ENCODE measurements around the gene IKZF2.
A peak's percentile ranks its signal among the peaks of the same experiment; 100 is the strongest.

Gene IKZF2

DNA sequence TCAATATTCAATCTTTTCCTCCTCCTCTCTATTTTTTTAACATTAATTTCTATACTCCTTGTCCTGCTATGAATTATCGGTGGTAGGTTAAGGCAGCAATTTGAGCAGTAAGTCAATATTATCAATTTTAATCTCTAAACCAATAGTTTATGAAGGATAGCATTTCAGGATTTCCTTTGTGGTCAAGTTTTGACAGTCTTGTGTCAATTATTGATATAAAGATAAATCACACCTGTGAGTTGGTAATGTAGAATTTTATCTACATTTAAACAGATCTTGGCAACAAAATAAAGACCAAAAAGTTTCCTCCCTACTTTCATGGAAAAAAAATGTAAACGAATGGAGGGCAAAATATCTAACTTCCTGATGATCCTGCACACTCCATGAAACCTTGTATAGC lies 87.3 kb downstream of the IKZF2 start:
- H3K27me3 ChIP-seq (replicated peaks; ENCODE audit: control insufficient read depth, insufficient read depth, low read length, poor library complexity, severe bottlenecking), result no peaks in the 10 kb centered on the region
- H3K9me3 ChIP-seq (ENCODE audit: control insufficient read depth, low read length), result no peaks in the 10 kb centered on the region
- no peaks in the 10 kb centered on the region for H3K4me1 ChIP-seq (ENCODE audit: control insufficient read depth, insufficient read depth, low read length, poor library complexity, severe bottlenecking)
- no peak for DNase-seq
- H3K36me3 ChIP-seq (ENCODE audit: control insufficient read depth, insufficient read depth, low read length), result no peaks in the 10 kb centered on the region
- H3K27ac ChIP-seq (ENCODE audit: insufficient read depth, low read length, poor library complexity, severe bottlenecking), result no peak overlapping the region
- H3K4me3 ChIP-seq (ENCODE audit: insufficient read depth, low read depth, low read length, poor library complexity, severe bottlenecking), result no peak overlapping the region

DNA sequence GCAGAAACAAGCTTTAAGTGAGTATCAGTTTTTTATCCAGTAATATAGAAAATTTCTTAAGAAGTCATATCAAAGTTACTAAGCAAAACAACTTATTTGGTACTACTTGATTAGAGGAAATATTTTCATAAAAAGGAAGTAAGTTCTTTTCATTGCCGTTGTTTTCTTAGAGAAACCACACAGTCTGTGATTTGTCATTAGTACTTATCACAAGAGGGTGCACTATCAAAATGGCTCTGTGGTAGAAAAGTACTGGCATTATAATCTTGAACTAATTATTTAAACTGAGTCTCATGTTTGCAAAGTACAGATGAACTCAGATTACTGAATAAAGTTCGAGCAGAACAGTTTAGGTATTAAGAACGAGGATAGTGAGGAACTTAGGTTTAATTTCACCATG lies 93.4 kb downstream of the IKZF2 start:
- no peak for DNase-seq
- Histone ChIP-seq H3K27me3 (replicated peaks; ENCODE audit: control insufficient read depth, insufficient read depth, low read length, poor library complexity, severe bottlenecking) (no peaks in the 10 kb centered on the region), H3K27ac (ENCODE audit: insufficient read depth, low read length, poor library complexity, severe bottlenecking) (no peak overlapping the region), H3K9me3 (ENCODE audit: control insufficient read depth, low read length) (no peaks in the 10 kb centered on the region), H3K36me3 (ENCODE audit: control insufficient read depth, insufficient read depth, low read length) (no peaks in the 10 kb centered on the region), H3K4me3 (ENCODE audit: insufficient read depth, low read depth, low read length, poor library complexity, severe bottlenecking) (no peak overlapping the region), H3K4me1 (ENCODE audit: control insufficient read depth, insufficient read depth, low read length, poor library complexity, severe bottlenecking) (no peaks in the 10 kb centered on the region)

DNA sequence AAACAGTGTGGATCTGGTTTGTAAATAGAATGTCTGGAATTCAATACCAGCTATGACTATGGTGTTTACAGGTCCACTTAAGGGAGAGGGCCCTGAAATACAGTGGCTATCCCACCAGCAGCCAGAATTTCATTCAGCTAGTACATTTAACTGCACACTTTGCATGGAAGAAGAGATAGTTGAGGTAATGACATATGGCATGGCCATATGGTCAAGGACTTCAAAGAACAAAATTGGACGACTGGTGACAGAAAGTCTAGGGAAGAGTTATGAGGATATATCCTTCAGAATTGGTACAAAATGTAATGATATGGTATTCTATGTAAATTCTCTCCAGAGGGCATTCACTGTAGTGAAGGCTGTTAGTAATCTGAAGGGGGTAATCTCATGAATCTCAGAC lies 105.0 kb downstream of the IKZF2 start:
- H3K27me3 ChIP-seq (replicated peaks; ENCODE audit: control insufficient read depth, insufficient read depth, low read length, poor library complexity, severe bottlenecking), result no peaks in the 10 kb centered on the region
- no peak for DNase-seq
- no peaks in the 10 kb centered on the region for H3K36me3 ChIP-seq (ENCODE audit: control insufficient read depth, insufficient read depth, low read length)
- H3K9me3 ChIP-seq (ENCODE audit: control insufficient read depth, low read length), result no peaks in the 10 kb centered on the region
- H3K27ac ChIP-seq (ENCODE audit: insufficient read depth, low read length, poor library complexity, severe bottlenecking), result no peak overlapping the region
- no peaks in the 10 kb centered on the region for H3K4me1 ChIP-seq (ENCODE audit: control insufficient read depth, insufficient read depth, low read length, poor library complexity, severe bottlenecking)
- H3K4me3 ChIP-seq (ENCODE audit: insufficient read depth, low read depth, low read length, poor library complexity, severe bottlenecking), result no peak overlapping the region

DNA sequence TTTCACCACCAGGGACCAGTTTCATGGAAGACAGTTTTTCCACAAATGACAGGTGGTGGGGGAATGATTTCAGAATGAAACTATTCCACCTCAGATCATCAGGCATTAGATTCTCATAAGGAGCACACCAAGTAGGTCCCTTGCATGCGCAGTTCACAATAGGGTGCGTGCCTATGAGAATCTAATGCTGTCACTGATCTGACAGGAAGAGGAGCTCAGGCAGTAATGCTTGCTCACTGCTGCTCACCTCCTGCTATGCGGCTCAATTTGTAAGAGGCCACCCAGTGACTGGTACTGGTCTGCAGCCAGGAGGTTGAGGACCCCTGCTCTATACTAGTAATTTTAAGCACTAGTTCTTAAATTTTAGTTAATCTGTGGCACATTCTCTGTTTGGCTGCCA lies 107.8 kb downstream of the IKZF2 start:
- no peak overlapping the region for H3K27ac ChIP-seq (ENCODE audit: insufficient read depth, low read length, poor library complexity, severe bottlenecking)
- no peaks in the 10 kb centered on the region for H3K27me3 ChIP-seq (replicated peaks; ENCODE audit: control insufficient read depth, insufficient read depth, low read length, poor library complexity, severe bottlenecking)
- no peak overlapping the region for H3K4me3 ChIP-seq (ENCODE audit: insufficient read depth, low read depth, low read length, poor library complexity, severe bottlenecking)
- no peaks in the 10 kb centered on the region for H3K4me1 ChIP-seq (ENCODE audit: control insufficient read depth, insufficient read depth, low read length, poor library complexity, severe bottlenecking)
- no peaks in the 10 kb centered on the region for H3K36me3 ChIP-seq (ENCODE audit: control insufficient read depth, insufficient read depth, low read length)
- H3K9me3 ChIP-seq (ENCODE audit: control insufficient read depth, low read length), result no peaks in the 10 kb centered on the region
- DNase-seq, result no peak

DNA sequence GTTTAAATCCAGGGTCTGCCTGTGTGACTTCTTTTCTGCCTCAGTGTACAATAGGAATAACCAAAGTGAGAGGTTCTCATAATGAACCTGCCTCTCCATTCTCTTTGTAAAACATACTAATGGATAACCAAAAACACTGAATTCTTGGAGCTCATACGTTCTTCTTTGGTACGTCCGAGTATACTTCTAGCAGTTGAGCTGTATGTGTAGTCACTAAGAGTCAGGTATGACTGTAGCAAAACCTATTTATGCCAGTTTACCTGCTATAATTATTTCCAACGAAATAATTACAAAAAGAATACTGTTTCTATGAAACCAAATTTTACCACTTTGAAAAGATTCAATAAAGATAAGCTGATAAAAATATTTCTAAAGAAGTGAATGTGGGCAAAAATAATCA lies 109.2 kb downstream of the IKZF2 start:
- Histone ChIP-seq H3K9me3 (ENCODE audit: control insufficient read depth, low read length) (no peaks in the 10 kb centered on the region), H3K36me3 (ENCODE audit: control insufficient read depth, insufficient read depth, low read length) (no peaks in the 10 kb centered on the region), H3K4me1 (ENCODE audit: control insufficient read depth, insufficient read depth, low read length, poor library complexity, severe bottlenecking) (no peaks in the 10 kb centered on the region), H3K27me3 (replicated peaks; ENCODE audit: control insufficient read depth, insufficient read depth, low read length, poor library complexity, severe bottlenecking) (no peaks in the 10 kb centered on the region), H3K27ac (ENCODE audit: insufficient read depth, low read length, poor library complexity, severe bottlenecking) (no peak overlapping the region), H3K4me3 (ENCODE audit: insufficient read depth, low read depth, low read length, poor library complexity, severe bottlenecking) (no peak overlapping the region)
- no peak for DNase-seq

DNA sequence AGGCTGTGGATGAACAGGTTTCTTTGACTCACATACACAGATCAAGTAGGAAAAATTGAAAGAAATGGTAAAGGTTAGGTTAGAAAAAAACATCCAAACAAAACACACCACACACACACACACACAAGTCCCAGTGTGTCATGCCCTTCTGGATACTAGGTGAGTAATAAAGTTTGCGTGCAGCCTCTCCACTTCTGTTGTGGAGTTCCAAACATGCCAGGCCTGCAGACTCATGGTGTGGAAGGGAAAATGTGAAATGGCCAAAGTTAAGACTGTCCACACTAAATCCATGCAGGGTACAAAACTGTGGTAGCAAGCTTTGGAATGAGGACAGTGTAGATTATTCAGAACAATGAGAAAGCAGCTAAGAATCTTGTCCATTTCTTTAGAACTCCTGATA lies 114.6 kb downstream of the IKZF2 start:
- no peaks in the 10 kb centered on the region for H3K27me3 ChIP-seq (replicated peaks; ENCODE audit: control insufficient read depth, insufficient read depth, low read length, poor library complexity, severe bottlenecking)
- no peaks in the 10 kb centered on the region for H3K4me1 ChIP-seq (ENCODE audit: control insufficient read depth, insufficient read depth, low read length, poor library complexity, severe bottlenecking)
- DNase-seq, result no peak
- no peaks in the 10 kb centered on the region for H3K36me3 ChIP-seq (ENCODE audit: control insufficient read depth, insufficient read depth, low read length)
- H3K9me3 ChIP-seq (ENCODE audit: control insufficient read depth, low read length), result no peaks in the 10 kb centered on the region
- H3K4me3 ChIP-seq (ENCODE audit: insufficient read depth, low read depth, low read length, poor library complexity, severe bottlenecking), result no peak overlapping the region
- no peak overlapping the region for H3K27ac ChIP-seq (ENCODE audit: insufficient read depth, low read length, poor library complexity, severe bottlenecking)

DNA sequence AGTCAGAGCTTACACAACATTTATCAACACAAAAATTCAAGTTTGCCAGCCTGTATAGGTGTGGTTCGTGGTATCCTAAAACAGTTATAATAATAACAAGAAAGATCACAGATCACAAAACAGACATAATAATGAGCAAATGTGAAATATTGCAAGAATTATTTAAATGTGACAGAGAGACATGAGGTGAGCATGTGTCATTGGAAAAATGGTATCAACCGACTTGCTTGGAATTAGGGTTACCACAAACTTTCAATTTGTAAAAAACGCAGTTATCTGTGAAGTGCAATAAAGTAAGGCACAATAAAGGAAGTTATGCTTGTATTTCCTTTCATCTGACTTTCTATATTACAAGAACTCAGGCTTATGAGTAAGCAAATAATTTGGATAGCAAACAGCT lies 116.8 kb downstream of the IKZF2 start:
- Histone ChIP-seq H3K4me1 (ENCODE audit: control insufficient read depth, insufficient read depth, low read length, poor library complexity, severe bottlenecking) (no peaks in the 10 kb centered on the region), H3K27ac (ENCODE audit: insufficient read depth, low read length, poor library complexity, severe bottlenecking) (no peak overlapping the region)

DNA sequence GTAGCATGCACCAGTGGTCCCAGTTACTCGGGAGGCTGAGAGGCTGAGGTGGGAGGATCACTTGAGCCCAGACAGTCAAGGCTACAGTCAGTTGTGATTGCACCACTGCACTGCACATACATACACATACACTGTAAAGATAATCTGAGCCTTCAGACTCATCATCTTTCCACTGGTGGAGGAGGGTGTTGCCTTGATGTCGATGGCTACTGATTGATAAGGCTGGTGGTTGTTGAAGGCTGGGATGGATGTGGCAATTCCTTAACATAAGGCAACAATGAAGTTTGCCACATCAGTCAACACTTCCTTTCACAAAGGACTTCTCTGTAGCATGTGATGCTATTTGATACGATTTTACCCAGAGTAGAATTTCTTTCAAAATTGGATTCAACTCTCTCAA lies 118.8 kb downstream of the IKZF2 start:
- Histone ChIP-seq H3K27me3 (replicated peaks; ENCODE audit: control insufficient read depth, insufficient read depth, low read length, poor library complexity, severe bottlenecking) (no peaks in the 10 kb centered on the region), H3K36me3 (ENCODE audit: control insufficient read depth, insufficient read depth, low read length) (no peaks in the 10 kb centered on the region), H3K4me1 (ENCODE audit: control insufficient read depth, insufficient read depth, low read length, poor library complexity, severe bottlenecking) (no peaks in the 10 kb centered on the region), H3K4me3 (ENCODE audit: insufficient read depth, low read depth, low read length, poor library complexity, severe bottlenecking) (no peak overlapping the region), H3K27ac (ENCODE audit: insufficient read depth, low read length, poor library complexity, severe bottlenecking) (no peak overlapping the region), H3K9me3 (ENCODE audit: control insufficient read depth, low read length) (no peaks in the 10 kb centered on the region)
- no peak for DNase-seq

More for the DNA sequence above, 116.8 kb downstream of the IKZF2 start:
- Histone ChIP-seq H3K4me3 (ENCODE audit: insufficient read depth, low read depth, low read length, poor library complexity, severe bottlenecking) (no peak overlapping the region), H3K27me3 (replicated peaks; ENCODE audit: control insufficient read depth, insufficient read depth, low read length, poor library complexity, severe bottlenecking) (no peaks in the 10 kb centered on the region), H3K36me3 (ENCODE audit: control insufficient read depth, insufficient read depth, low read length) (no peaks in the 10 kb centered on the region), H3K9me3 (ENCODE audit: control insufficient read depth, low read length) (no peaks in the 10 kb centered on the region)
- no peak for DNase-seq

DNA sequence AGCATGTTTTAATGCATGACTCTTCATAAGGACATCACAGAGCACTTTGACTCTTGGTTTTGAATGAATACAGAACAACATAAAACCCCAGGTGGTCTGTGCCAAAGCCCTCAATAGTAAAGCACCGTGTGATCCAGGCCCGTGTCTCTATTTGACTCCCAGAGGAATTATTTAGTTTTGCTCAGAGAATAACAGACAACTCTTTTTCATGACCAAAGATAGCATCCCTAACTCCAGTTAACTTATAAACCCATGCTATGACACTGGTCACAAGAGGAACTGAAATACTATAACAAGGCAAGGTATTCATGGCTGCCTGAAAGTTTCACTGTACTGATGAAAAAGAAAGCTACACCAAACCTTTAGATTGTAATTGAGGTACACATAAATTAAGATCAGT lies 128.4 kb downstream of the IKZF2 start:
- H3K36me3 ChIP-seq (ENCODE audit: control insufficient read depth, insufficient read depth, low read length), result no peaks in the 10 kb centered on the region
- no peaks in the 10 kb centered on the region for H3K9me3 ChIP-seq (ENCODE audit: control insufficient read depth, low read length)
- no peaks in the 10 kb centered on the region for H3K4me1 ChIP-seq (ENCODE audit: control insufficient read depth, insufficient read depth, low read length, poor library complexity, severe bottlenecking)
- DNase-seq, result no peak
- no peaks in the 10 kb centered on the region for H3K27me3 ChIP-seq (replicated peaks; ENCODE audit: control insufficient read depth, insufficient read depth, low read length, poor library complexity, severe bottlenecking)
- H3K27ac ChIP-seq (ENCODE audit: insufficient read depth, low read length, poor library complexity, severe bottlenecking), result no peak overlapping the region
- H3K4me3 ChIP-seq (ENCODE audit: insufficient read depth, low read depth, low read length, poor library complexity, severe bottlenecking), result no peak overlapping the region

DNA sequence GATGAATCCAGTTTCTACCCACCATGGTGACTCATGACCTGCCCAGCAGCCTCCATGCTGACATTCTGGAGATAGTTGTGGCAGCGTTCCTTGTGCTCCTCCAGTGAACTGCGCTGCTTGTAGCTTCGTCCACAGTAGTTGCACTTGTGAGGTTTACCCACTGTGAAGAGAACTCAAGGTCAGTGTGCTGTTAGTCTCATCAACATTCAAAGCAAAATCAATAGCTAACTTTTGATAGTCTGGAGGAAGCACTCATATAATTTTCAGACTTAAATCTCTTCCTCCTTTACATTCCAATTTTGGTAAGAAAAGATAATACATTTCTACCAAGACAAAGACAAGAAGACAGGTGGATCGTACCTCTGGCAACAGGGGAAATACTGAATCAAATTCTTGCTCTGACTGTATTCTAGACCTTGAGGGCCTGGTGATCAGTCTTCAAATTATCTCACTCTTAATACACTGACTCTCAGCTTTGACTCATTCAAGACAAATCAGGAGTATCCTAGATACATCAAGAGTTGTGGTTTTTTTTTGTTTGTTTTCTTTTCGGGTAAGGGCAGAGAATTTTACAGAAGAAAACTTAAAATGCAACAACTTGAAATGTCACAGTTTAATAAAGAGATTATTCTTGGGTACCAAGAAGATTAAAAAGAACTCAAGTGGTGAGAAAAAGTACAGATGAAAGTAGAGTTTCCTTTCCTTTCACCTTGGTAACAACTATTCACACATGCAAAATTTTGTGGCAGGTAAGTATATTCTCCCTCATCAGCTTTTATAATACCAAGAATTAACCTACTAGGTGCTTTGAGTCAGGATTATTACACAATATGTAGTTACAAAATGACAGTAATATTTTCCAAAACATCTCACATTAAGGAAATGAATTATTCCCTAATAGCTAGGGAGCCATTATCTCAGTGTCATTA lies 129.2 kb downstream of the IKZF2 start:
- no peaks in the 10 kb centered on the region for H3K4me1 ChIP-seq (ENCODE audit: control insufficient read depth, insufficient read depth, low read length, poor library complexity, severe bottlenecking)
- H3K27ac ChIP-seq (ENCODE audit: insufficient read depth, low read length, poor library complexity, severe bottlenecking), result no peak overlapping the region
- DNase-seq, result peak in 1 of 3 donors; percentile 1
- H3K27me3 ChIP-seq (replicated peaks; ENCODE audit: control insufficient read depth, insufficient read depth, low read length, poor library complexity, severe bottlenecking), result no peaks in the 10 kb centered on the region
- no peaks in the 10 kb centered on the region for H3K9me3 ChIP-seq (ENCODE audit: control insufficient read depth, low read length)
- no peaks in the 10 kb centered on the region for H3K36me3 ChIP-seq (ENCODE audit: control insufficient read depth, insufficient read depth, low read length)
- H3K4me3 ChIP-seq (ENCODE audit: insufficient read depth, low read depth, low read length, poor library complexity, severe bottlenecking), result no peak overlapping the region

Data from effector memory CD4-positive, alpha-beta T cell (primary cell).